Fibroblast of skin of abdomen (primary cell): ENCODE data around the gene CRACDL.

Experiments
- DNase-seq: peaks from one replicate; pipeline ENCODE4 v3.0.0-alpha.2; 2013

Gene CRACDL

GRCh38 chr2:98926601-98927000, 9.4 kb downstream of the CRACDL start:
- DNase-seq, result no peak

DNA sequence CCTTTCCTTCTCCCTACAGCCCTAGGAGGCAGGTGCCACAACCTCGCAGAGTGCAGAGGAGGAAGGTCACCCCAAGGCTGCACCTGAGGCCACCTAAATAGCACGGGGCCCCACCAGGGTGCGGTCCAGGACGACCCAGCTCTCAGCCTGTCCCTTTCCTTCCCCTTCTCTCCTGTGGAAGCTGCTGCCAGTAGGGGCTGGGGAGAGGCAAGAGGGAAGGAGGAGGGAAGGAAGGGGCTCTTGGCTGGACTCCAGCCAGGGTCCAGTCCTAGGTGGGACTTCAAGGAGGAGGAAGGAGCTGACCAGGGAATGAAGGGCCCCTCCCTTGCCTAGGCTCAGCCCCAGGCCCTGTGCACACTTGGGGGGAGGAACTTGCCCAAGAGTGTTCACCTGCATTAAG, 11.1 kb downstream of the CRACDL start:
- DNase-seq, result no peak

GRCh38 chr2:98924038-98924830, 11.8 kb downstream of the CRACDL start:
- no peak for DNase-seq

GRCh38 chr2:98923244-98923940, 12.6 kb downstream of the CRACDL start:
- DNase-seq, result no peak

GRCh38 chr2:98921062-98921461, 15.0 kb downstream of the CRACDL start:
- no peak for DNase-seq

DNA sequence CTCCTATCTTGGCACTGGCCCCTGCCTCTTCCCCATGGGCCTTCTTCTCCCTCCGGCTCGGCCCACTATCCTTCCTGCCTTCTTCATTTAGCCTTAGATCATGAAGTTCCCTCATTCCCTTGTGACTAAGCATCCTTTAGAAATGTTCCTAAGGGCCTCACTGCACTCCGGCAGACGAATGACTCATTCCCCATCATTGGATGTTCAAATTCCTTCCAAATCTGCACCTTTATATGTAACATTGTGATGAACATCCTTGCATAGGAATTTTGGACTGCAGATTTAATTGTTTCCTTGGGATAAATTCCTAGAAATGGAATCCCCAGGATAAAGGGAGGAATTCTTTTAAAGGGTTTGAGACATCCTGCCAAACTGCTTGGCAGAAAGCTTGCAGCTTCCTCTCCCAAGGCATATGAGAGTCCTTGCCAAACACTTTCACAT, 19.0 kb downstream of the CRACDL start:
- DNase-seq, result peak; percentile 92

- DNase-seq, result peak; percentile 63
Measured at GRCh38 chr2:98915751-98916358, 20.2 kb downstream of the CRACDL start.

GRCh38 chr2:98914713-98915580, 21.1 kb downstream of the CRACDL start:
- no peak for DNase-seq

GRCh38 chr2:98913916-98914712, 21.9 kb downstream of the CRACDL start:
- no peak for DNase-seq

DNA sequence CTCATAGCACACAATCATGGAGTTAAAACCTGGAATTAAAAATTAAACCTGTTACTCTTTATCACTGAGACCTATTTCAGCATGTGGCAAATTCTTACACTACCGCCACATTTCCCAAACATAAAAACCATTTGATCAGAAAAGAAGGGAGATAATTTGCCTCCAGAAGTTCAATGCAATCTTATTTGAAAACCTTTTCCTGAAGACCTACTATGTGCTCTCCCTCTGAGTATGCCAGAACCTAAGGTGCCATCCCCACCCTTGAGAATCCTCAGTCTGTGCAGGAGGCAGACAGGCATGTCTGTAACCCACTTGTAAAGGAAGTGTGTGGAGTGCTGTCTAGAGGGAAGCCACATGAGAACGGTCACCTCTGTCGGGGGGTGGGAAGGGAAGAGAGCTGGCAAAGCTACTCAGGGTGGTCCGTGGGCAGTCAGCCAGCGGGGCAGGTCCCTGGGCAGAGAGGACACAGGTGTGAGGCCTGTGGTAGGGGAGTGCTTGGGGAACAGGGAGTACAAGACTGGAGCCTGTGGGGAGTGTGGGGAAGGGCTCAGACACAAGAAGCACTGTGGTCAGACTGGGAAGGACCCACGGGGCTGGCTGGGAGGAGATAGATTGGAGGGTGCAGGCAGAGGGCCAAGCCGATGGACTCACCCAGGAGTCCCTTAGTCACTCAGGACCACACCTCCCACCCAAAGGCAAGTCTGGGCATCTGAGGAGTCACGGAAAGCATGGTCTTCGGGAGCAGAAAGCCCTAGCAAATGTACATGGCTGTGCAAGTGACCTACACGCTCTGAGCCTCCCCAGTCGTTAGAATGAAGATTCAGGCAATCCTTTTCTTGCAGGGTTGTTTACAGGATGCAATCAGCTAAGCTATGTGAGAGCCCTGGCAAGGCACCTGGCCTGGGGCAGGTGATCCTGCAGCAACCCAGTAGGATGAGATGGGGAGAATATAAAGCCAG, 22.8 kb downstream of the CRACDL start:
- no peak for DNase-seq

GRCh38 chr2:98912221-98912851, 23.7 kb downstream of the CRACDL start:
- peak; percentile 83 for DNase-seq

DNA sequence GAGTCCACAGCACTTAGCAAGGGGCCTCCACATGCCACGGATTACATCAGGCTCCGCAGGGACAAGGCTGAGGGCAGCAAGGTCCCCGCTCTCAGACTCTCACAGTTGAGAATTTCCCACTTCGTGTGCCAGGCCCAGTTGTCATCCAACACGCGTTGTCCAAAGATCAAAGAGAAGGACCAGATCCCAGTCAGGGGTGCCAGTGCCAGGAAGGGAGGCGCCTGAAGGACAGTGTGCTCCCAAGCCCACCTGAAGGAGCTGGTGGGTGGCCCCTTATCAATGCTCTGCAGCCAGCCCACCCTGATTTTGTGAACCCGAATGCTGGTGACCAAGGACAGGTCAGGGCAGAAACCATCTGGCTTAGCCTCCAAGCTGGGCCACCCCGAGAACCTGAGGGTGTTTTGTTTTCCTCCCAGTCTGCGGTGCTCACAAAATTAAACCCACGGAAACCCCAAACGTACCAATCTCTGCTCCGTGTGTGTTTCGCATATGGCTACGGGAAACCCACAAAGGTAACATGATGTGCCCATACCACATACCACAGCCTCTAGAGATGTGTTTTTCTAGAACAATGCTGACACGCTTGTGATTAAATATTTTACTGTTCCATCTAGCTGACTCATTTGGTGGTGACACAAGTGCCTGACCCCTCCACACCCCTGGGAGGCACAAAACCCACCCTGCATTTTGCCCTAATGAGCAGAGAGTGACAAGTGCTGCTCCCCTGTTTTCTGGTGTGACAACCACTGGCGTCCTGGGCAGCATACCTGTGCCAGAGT, 24.5 kb downstream of the CRACDL start:
- no peak for DNase-seq

DNA sequence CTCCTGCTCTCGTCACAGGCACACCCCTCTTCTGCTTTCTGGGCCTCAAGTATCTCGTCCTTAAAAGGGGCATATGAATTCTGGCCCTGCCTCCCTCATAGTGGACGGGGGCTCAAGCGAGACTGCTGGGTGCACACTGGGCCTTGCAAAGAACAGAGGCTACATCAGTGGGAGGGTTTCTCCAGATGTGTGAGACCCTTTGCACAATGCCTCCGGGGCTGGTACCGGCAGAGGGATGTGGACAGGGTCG, 25.0 kb downstream of the CRACDL start:
- DNase-seq, result no peak

GRCh38 chr2:98910349-98911125, 25.5 kb downstream of the CRACDL start:
- no peak for DNase-seq

DNA sequence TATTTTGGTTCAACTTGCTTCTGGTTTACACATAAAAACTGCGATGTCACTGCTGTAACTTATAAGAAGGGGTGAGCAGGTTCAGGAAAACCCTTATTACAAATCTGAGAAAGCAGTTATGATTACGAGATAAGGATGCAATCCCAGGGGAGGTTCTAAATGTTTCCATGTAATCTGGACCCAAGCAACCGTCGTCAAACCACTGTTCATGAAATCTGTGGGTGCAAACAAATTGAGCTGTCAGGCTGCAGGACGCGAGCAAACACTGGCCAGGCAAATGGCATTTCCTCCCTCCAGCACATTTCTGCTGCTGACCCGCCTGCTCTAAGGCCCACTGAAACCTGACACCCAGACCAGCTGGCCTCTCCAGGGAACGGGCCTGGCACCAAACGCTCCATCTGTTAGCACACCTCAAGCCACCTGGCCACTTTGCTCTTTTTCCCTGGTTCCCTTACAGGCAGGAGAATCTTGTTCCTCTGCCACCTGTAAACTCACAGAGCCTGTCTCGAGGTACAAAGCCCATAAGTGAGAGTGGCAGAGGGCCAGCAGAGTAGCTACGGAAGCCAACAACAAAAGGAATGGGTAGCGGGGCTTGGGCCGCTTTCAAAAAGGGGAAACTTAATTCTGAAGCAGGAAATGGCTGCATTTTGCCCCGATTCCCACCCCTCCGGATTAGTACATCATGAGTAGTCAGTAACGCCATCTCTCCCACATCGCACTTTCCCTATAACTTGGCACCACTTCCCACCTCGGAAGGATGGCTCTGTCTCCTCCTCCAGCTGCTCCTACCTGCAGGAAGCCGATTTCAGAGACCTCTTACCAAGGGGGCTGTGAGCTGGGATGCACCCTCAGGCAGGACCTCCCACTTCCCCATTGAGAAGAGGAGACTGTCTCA, 26.5 kb downstream of the CRACDL start:
- peak; percentile 51 for DNase-seq

- DNase-seq, result peak; percentile 32
Measured at GRCh38 chr2:98908931-98909316, 27.1 kb downstream of the CRACDL start.
